Right kidney (tissue), 1 donor: ENCODE results near the gene FAF2.

Source experiments
- DNase-seq: peaks from one replicate; pipeline ENCODE4 v3.0.0-alpha.2; 2016

The FAF2 gene

GRCh38 chr5:176501333-176501732, 53.1 kb downstream of the FAF2 start:
- DNase-seq: no peak

GRCh38 chr5:176503496-176503895, 55.3 kb downstream of the FAF2 start:
- no peak for DNase-seq

GRCh38 chr5:176507911-176508310, 59.7 kb downstream of the FAF2 start:
- no peak for DNase-seq

- no peak for DNase-seq
Observed at GRCh38 chr5:176508603-176509002, 60.4 kb downstream of the FAF2 start.

GRCh38 chr5:176513788-176514187, 65.6 kb downstream of the FAF2 start:
- no peak for DNase-seq

GRCh38 chr5:176514244-176514950, 66.2 kb downstream of the FAF2 start:
- DNase-seq: no peak

GRCh38 chr5:176515396-176515795, 67.2 kb downstream of the FAF2 start:
- DNase-seq: no peak

- no peak for DNase-seq
Observed at GRCh38 chr5:176517053-176517661, 69.0 kb downstream of the FAF2 start.

- DNase-seq: no peak
Observed at GRCh38 chr5:176519810-176520720, 71.9 kb downstream of the FAF2 start.

GRCh38 chr5:176521286-176521685, 73.1 kb downstream of the FAF2 start:
- no peak for DNase-seq

GRCh38 chr5:176521699-176522263, 73.6 kb downstream of the FAF2 start:
- DNase-seq: no peak

GRCh38 chr5:176524138-176524537, 76.0 kb downstream of the FAF2 start:
- no peak for DNase-seq

GRCh38 chr5:176524987-176525386, 76.8 kb downstream of the FAF2 start:
- no peak for DNase-seq

- DNase-seq: no peak
Observed at GRCh38 chr5:176525677-176526076, 77.5 kb downstream of the FAF2 start.

GRCh38 chr5:176526462-176526861, 78.3 kb downstream of the FAF2 start:
- no peak for DNase-seq

- no peak for DNase-seq
Observed at GRCh38 chr5:176527246-176528222, 79.3 kb downstream of the FAF2 start.

GRCh38 chr5:176528301-176528700, 80.1 kb downstream of the FAF2 start:
- DNase-seq: no peak

GRCh38 chr5:176528761-176529115, 80.6 kb downstream of the FAF2 start:
- no peak for DNase-seq

GRCh38 chr5:176529116-176529740, 81.0 kb downstream of the FAF2 start:
- no peak for DNase-seq

GRCh38 chr5:176529741-176530141, 81.6 kb downstream of the FAF2 start:
- DNase-seq: no peak

- DNase-seq: no peak
Observed at GRCh38 chr5:176530393-176530982, 82.3 kb downstream of the FAF2 start.
